ENCODE measurements around the gene ALDH1L1. TPM values are rescaled to one million over a fixed set of nuclear protein-coding genes. Genes with fewer than 3 reads are reported as not detected.
A peak's percentile ranks its signal among the peaks of the same experiment; 100 is the strongest.

The ALDH1L1 gene
- total and polyA plus RNA-seq, 9 of the 15 experiments (the other 6 are each of a cell fraction or from before 2014, with no cell fraction given) = 0.06 to 1.9 (median 0.57) TPM; not detected in 1

GRCh38 chr3:126114443-126115386 lies 65.7 kb downstream of the ALDH1L1 start (continued):
- TF ChIP-seq ZNF57 (CRISPR knock-in tag; IDR thresholded peaks at IDR 0.05) (no peak), ZNF263 (CRISPR knock-in tag; IDR thresholded peaks at IDR 0.05; ENCODE audit: borderline replicate concordance) (no peak), SIN3B (IDR thresholded peaks at IDR 0.05; ENCODE audit: low read depth) (no peak), MAFG (tag; conservative IDR thresholded peaks at IDR 0.05) (no peak), DPF2 (IDR thresholded peaks at IDR 0.05) (no peak)
- TF ChIP-seq, protein P1, sequence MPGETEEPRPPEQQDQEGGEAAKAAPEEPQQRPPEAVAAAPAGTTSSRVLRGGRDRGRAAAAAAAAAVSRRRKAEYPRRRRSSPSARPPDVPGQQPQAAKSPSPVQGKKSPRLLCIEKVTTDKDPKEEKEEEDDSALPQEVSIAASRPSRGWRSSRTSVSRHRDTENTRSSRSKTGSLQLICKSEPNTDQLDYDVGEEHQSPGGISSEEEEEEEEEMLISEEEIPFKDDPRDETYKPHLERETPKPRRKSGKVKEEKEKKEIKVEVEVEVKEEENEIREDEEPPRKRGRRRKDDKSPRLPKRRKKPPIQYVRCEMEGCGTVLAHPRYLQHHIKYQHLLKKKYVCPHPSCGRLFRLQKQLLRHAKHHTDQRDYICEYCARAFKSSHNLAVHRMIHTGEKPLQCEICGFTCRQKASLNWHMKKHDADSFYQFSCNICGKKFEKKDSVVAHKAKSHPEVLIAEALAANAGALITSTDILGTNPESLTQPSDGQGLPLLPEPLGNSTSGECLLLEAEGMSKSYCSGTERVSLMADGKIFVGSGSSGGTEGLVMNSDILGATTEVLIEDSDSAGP (CRISPR knock-in tag; IDR thresholded peaks at IDR 0.05) = no peak

DNA sequence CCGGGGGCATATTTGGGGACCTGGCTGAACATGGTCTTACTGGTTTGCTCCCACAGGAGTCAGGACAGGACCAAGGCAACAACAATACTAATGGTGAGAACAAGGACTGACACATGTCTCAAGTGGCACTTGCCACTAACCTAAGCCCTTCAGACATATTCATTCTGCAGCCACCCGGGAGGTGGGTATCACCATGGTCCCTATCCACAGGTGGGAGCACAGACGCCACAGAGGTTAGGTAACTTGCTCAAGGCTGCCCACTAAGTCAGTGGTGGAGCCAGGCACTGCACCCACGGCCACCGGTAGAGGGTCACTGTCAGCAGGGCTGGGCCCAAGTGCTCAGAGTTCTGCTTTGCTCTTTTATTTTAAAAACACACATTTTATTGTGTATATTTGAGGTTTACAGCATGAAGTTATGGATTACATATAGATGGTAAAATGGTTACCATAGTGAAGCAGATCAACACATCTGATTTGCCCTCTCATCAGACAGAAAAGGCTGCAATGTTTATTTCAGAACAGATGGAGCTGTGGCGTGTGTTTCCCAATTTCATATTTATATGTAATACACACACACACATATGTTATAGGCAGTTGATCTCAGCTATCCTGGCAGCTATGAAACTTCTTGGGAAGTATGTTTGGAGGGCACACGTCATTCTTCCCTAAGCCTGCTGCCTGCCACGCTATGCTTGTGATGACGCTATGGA lies 66.5 kb downstream of the ALDH1L1 start:
- intact Hi-C loops (cut with micrococcal nuclease) = no loop called here
- BruUV-seq (replicated peaks) = no TSS peak
- no peak overlapping the region for H3K27ac ChIP-seq (ENCODE audit: extremely low read depth, low read depth, low read length)
- H2AFZ ChIP-seq (ENCODE audit: low read depth, low read length) = no peak overlapping the region
- in situ Hi-C loops (cut with MboI) = no loop called here
- H3K4me1 ChIP-seq (replicated peaks in 1 of 2; ENCODE audit: control insufficient read depth in 2 of 2, insufficient read depth in 2 of 2, low read length in 2 of 2) = no peaks in the 10 kb centered on the region
- no peaks in the 10 kb centered on the region for H3K36me3 ChIP-seq (ENCODE audit: control insufficient read depth, insufficient read depth, low read length)
- no peak for TF ChIP-seq ZNF444 (CRISPR knock-in tag; IDR thresholded peaks at IDR 0.05)
- no peak for TF ChIP-seq FIP1L1 (IDR thresholded peaks at IDR 0.05; ENCODE audit: low read depth, low read length, poor library complexity, severe bottlenecking)
- TF ChIP-seq, protein P2, sequence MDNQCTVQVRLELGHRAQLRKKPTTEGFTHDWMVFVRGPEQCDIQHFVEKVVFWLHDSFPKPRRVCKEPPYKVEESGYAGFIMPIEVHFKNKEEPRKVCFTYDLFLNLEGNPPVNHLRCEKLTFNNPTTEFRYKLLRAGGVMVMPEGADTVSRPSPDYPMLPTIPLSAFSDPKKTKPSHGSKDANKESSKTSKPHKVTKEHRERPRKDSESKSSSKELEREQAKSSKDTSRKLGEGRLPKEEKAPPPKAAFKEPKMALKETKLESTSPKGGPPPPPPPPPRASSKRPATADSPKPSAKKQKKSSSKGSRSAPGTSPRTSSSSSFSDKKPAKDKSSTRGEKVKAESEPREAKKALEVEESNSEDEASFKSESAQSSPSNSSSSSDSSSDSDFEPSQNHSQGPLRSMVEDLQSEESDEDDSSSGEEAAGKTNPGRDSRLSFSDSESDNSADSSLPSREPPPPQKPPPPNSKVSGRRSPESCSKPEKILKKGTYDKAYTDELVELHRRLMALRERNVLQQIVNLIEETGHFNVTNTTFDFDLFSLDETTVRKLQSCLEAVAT (IDR thresholded peaks at IDR 0.05) = no peak
- no peak for TF ChIP-seq FOXK2 (conservative IDR thresholded peaks at IDR 0.05 in 1 of 2, IDR thresholded peaks at IDR 0.05 in 1 of 2; ENCODE audit: low read depth in 2 of 2)
- TF ChIP-seq CTCF (IDR thresholded peaks at IDR 0.05 in 2 of 3, conservative IDR thresholded peaks at IDR 0.05 in 1 of 3; ENCODE audit: insufficient read depth in 2 of 3, low read depth in 1 of 3, low read length in 3 of 3) = peak; percentile 32 to 65 (median 50)
- H3K4me3 ChIP-seq = no peak overlapping the region
- peaks cover 0 to 40% of the 10 kb centered on the region in 2 experiments; a peak in 2 of 5 replicates for H3K27me3 ChIP-seq (ENCODE audit: control insufficient read depth in 2 of 2, insufficient read depth in 2 of 2, low read length in 2 of 2)
- WGBS (ENCODE audit: insufficient coverage, low coverage, missing lambda C conversion rate) = 30% methylated on average over 8 of the region's 9 CpGs
- H4K20me1 ChIP-seq (replicated peaks; ENCODE audit: control insufficient read depth, insufficient read depth, low read length) = 0 out of 2 replicates have a peak, but pooled peaks cover 3% of the 10 kb centered on the region
- no peaks in the 10 kb centered on the region for H3K79me2 ChIP-seq (ENCODE audit: control insufficient read depth, insufficient read depth, low read length)
- peak; percentile 3 to 48 (median 34) for DNase-seq (ENCODE audit: extremely low read depth in 1 of 4, low spot score in 3 of 4)
- ATAC-seq = peak; percentile 96
- no peak for FAIRE-seq
- no peak overlapping the region for H3K4me2 ChIP-seq (ENCODE audit: insufficient read depth, low read length)
- no peaks in the 10 kb centered on the region for H3K9me1 ChIP-seq (ENCODE audit: control insufficient read depth, insufficient read depth, low read length)
- no peaks in the 10 kb centered on the region for H3K9me3 ChIP-seq (replicated peaks; ENCODE audit: control insufficient read depth, insufficient read depth, low read depth, low read length)
- POLR2A ChIA-PET = no interaction called here
- H3K9ac ChIP-seq (ENCODE audit: insufficient read depth in 1 of 2, low read depth in 2 of 2, low read length in 2 of 2) = no peak overlapping the region
- CTCF ChIA-PET (ENCODE audit: low intra/inter-chr PET ratio) = no interaction called here
